PC-3 (cell line): ENCODE results near the gene ARHGAP9.

Source experiments
- EZH2 ChIP-seq: fragments of 300-600 bp; sonication (generic); IDR thresholded peaks from one replicate; pipeline ENCODE4 v1.6.1; 2017; ENCODE audit warnings: antibody characterized with exemption, mild to moderate bottlenecking, low read length; ENCODE audit not compliant: unreplicated experiment
- EZH2phosphoT487 ChIP-seq: fragments of 300-600 bp; sonication (generic); IDR thresholded peaks from 2 replicates; pipeline ENCODE4 v1.6.1; 2018; ENCODE audit warnings: mild to moderate bottlenecking, antibody characterized with exemption, low read length, borderline replicate concordance
- TF ChIP-seq, protein P1 (sequence below): fragments of 300-600 bp; sonication (generic); conservative IDR thresholded peaks from 2 replicates; pipeline ENCODE4 v1.5.1; 2017; ENCODE audit warnings: antibody characterized with exemption, low read depth, mild to moderate bottlenecking, low read length

DNA sequence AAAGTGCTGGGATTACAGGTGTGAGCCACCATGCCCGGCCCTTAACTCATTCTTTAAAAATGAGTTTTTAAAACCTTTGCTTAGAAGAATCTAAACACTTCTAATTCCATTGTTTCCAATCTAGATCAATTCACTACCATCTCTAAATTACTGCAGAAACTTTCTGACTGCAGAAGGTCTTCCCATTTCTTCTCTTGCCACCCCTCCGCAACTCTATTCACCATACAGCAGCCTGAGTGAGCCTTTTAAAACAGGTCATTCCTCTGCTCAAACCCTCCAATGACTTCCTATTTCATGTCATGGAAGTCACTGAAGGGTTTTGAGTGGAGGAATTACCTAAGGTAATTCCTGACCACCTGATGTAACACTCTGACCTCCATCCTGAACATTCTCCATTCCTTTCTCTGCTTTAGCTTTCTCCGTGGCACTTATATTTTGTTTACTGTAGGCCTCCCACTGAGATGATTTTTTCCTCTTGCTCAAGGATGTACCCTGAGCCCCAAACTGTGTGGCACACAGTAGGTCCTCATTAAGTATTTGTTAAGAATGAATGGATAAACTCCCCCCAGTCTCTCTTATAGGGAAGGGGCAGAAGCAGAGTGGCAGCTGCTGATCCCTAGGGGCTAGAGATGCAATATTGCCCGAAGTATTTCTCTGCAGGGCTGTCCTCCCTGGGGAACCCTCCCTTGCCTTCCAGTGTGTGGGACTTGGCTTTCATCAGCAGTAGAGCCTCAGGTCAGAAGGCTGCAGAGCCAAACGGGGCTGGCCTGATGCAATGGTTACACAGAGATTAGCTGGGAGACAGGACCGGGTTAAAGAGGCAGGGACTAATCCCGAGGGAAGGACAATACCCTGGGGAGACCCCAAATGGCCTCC, 39.5 kb upstream of the ARHGAP9 start:
- TF ChIP-seq EZH2 (no peak), EZH2phosphoT487 (no peak)
- TF ChIP-seq, protein P1, sequence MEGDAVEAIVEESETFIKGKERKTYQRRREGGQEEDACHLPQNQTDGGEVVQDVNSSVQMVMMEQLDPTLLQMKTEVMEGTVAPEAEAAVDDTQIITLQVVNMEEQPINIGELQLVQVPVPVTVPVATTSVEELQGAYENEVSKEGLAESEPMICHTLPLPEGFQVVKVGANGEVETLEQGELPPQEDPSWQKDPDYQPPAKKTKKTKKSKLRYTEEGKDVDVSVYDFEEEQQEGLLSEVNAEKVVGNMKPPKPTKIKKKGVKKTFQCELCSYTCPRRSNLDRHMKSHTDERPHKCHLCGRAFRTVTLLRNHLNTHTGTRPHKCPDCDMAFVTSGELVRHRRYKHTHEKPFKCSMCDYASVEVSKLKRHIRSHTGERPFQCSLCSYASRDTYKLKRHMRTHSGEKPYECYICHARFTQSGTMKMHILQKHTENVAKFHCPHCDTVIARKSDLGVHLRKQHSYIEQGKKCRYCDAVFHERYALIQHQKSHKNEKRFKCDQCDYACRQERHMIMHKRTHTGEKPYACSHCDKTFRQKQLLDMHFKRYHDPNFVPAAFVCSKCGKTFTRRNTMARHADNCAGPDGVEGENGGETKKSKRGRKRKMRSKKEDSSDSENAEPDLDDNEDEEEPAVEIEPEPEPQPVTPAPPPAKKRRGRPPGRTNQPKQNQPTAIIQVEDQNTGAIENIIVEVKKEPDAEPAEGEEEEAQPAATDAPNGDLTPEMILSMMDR = no peak
